GM21367 (cell line): ENCODE results near the gene NEURL1.
"Not testable (repeated sequence)": the region's sequence is repeated elsewhere in the genome, so short reads cannot be mapped to it uniquely, and the experiment has no call there.

Experiments
- ATAC-seq: cut with Tn5 transposase; IDR thresholded peaks from one replicate; pipeline ENCODE4 v1.9.1; 2021; ENCODE audit not compliant: unreplicated experiment

The NEURL1 gene

GRCh38 chr10:103620352-103620740 lies 126.8 kb downstream of the NEURL1 start:
- no peak for ATAC-seq

- ATAC-seq = no peak
Observed at GRCh38 chr10:103620891-103621782, 127.6 kb downstream of the NEURL1 start.

GRCh38 chr10:103621783-103622125 lies 128.2 kb downstream of the NEURL1 start:
- no peak for ATAC-seq

DNA sequence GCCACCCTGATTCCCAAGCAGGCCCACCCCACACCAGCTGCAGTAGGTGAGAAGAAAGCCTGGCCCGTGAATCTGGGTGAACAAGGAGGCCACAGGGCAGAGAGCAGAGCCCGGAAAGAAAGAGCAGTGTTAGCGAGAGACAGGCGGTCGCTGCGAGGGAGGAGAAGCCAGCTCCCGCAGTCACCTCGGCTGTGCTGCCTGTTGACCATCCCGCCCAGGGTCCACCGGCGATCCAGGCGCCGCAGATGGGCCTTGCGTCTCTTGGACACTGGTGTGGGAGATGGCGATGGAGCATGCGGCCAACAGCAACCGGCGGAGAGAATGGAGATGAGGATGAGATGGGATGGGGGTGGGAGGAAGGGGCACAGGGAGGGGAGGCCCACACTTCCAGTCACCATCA lies 128.8 kb downstream of the NEURL1 start:
- no peak for ATAC-seq

GRCh38 chr10:103622935-103623574 lies 129.6 kb downstream of the NEURL1 start:
- no peak for ATAC-seq

- ATAC-seq = no peak
Observed at GRCh38 chr10:103626178-103626577, 132.7 kb downstream of the NEURL1 start.

GRCh38 chr10:103627111-103627892 lies 133.8 kb downstream of the NEURL1 start:
- no peak for ATAC-seq

- ATAC-seq = no peak
Observed at GRCh38 chr10:103627893-103628292, 134.4 kb downstream of the NEURL1 start.

- ATAC-seq = no peak
Observed at GRCh38 chr10:103629581-103629980, 136.1 kb downstream of the NEURL1 start.

- ATAC-seq = no peak
Observed at GRCh38 chr10:103630156-103630555, 136.7 kb downstream of the NEURL1 start.

- no peak for ATAC-seq
Observed at GRCh38 chr10:103632247-103632642, 138.7 kb downstream of the NEURL1 start.

- ATAC-seq = not testable (repeated sequence)
Observed at GRCh38 chr10:103632871-103633270, 139.4 kb downstream of the NEURL1 start.

GRCh38 chr10:103633846-103634245 lies 140.3 kb downstream of the NEURL1 start:
- no peak for ATAC-seq

DNA sequence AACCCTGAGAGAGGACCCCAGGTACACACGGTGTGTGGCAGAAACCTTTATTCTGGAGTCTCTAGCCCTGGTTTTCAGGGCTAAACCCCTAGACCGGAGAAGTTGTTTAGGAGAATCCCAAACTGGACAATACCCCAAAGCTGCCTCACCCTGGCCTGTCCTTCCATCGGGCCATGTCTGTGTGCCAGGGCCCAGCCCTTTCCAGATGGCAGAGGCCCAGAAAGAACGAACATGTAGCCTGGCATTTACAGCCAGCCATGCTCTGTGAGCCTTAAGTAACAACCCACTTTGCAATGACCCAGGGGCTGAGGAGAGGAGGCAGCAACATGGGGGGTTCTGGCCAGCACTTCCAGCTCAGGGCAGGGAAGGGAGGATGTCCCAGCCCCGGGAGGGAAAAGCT lies 142.1 kb downstream of the NEURL1 start:
- no peak for ATAC-seq

DNA sequence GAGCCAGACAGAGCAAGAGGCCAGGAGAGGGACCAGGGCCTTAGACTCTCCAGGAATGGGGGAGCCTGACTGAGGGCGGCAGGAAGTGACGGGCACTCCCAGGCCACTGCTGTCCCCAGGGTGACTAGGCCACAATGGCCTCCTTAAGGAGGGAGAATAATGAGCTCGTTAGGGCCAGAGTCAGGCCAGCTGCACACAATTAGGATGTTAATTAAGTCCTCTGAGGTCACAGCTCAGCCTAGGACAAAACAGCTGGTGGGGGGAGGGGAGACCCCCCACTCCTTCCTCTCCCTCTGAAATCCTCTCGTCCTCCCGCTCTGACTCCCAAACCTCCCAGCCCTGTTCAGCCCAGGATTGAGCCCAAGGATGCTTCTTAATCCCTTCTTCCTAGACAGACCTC lies 143.0 kb downstream of the NEURL1 start:
- ATAC-seq = no peak

DNA sequence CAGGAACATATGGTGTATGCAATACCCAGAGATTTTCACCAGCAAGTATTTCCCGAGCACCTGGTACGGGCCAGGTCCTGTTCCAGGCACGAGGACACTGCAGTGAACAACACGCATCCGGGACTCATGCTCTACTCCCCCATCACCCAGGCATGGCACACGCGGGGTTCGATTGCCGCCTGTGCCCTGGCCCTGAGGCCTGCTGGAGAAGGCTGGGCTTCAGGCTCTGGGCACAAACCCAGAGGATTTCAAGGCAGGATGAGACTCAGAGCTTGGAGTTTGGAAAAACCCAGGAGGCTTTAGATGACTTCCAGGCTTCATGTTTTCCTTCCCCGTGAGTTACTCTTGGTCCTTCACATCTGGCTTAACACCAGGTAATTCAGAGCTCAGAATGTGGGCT lies 143.5 kb downstream of the NEURL1 start:
- ATAC-seq = no peak

- ATAC-seq = no peak
Observed at GRCh38 chr10:103637927-103638557, 144.5 kb downstream of the NEURL1 start.

GRCh38 chr10:103638948-103639347 lies 145.4 kb downstream of the NEURL1 start:
- ATAC-seq = no peak

GRCh38 chr10:103640436-103641181 lies 147.1 kb downstream of the NEURL1 start:
- no peak for ATAC-seq

- ATAC-seq = no peak
Observed at GRCh38 chr10:103641326-103641725, 147.8 kb downstream of the NEURL1 start.
